Vagina (tissue), 2 donors: ENCODE results near the gene DOCK8. TPM values are rescaled to one million over a fixed set of nuclear protein-coding genes. Genes with fewer than 3 reads are reported as not detected.

Experiments used
- DNase-seq, 2 donors: peaks; one replicate each; pipeline ENCODE4 v3.0.0-alpha.2; 2017; ENCODE audit errors: extremely low spot score in 2 of 2
- H3K27ac ChIP-seq: fragments of 200-600 bp; sonication (generic); one replicate; pipeline ENCODE4 v1.5.1; 2019
- H3K27me3 ChIP-seq: fragments of 200-600 bp; sonication (generic); one replicate; pipeline ENCODE4 v1.5.1; 2019
- H3K36me3 ChIP-seq, 2 donors: fragments of 200-600 bp; sonication (generic); one replicate each; pipeline ENCODE4 v1.5.1; 2017 to 2019
- H3K4me1 ChIP-seq: fragments of 200-600 bp; sonication (generic); one replicate; pipeline ENCODE4 v1.5.1; 2019
- H3K4me3 ChIP-seq, 2 donors: fragments of 200-600 bp; sonication (generic); 1 replicate in 1 of 2; 2 replicates in 1 of 2; pipeline ENCODE4 v1.5.1; 2016 to 2019
- H3K9me3 ChIP-seq: fragments of 200-600 bp; sonication (generic); one replicate; pipeline ENCODE4 v1.5.1; 2019
- POLR2A ChIP-seq, 2 donors: fragments of 450-650 bp; IDR thresholded peaks; one replicate each; pipeline ENCODE4 v1.6.1; 2017; ENCODE audit warnings: antibody characterized with exemption in 2 of 2, mild to moderate bottlenecking in 2 of 2, moderate library complexity in 2 of 2
- POLR2AphosphoS5 ChIP-seq, 2 donors: sonication (generic); formaldehyde crosslinking; IDR thresholded peaks; one replicate each; pipeline ENCODE4 v1.9.0; 2017; ENCODE audit warnings: antibody characterized with exemption in 2 of 2, mild to moderate bottlenecking in 2 of 2, low read depth in 1 of 2; ENCODE audit not compliant: insufficient read depth in 1 of 2
- intact Hi-C: fragments of 100-400 bp; cut with DNase I; formaldehyde crosslinking; loops from one replicate; pipeline ENCODE4 v1.15.1; 2023
- total RNA-seq: library from RNA; depleted of rRNA; stranded (reverse); fragments of >200 nt; gene quantifications from one replicate; pipeline ENCODE4 v1.2.3, GENCODE V29; 2016
- TF ChIP-seq, protein P1 (sequence below), 3 experiments: fragments of 450-650 bp in 2 of 3; fragments of 200-600 bp in 1 of 3; sonication (generic) in 1 of 3; IDR thresholded peaks; one replicate each; pipeline ENCODE4 v1.5.1; 2017 to 2019; ENCODE audit warnings: antibody characterized with exemption in 3 of 3, mild to moderate bottlenecking in 2 of 3, moderate library complexity in 2 of 3

DOCK8 gene
- total RNA-seq, 1 donor from 2014 or later, result 18.4 TPM

DNA sequence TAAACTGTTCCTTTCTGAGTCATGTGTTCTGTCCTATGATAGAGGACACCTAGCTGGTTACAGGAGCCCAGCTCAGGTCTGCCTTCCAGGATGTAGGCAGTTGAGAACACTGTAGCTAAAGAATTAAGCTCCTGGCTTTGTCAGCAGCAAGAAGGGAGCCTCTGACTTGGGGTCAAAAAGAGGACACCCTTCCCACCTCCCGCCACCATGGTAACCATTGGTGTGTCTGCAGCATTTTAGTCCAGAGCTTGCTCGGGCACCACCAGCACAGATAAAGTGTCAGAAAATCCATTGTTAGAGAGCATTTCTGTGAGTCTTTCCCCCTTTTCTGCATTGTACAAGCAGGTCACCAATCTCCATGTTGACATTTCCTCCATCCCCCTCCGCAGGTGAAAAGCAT lies 181.7 kb downstream of the DOCK8 start:
- Histone ChIP-seq H3K9me3 (no peaks in the 10 kb centered on the region), H3K4me1 (no peaks in the 10 kb centered on the region), H3K27ac (no peak overlapping the region), H3K36me3 (peaks cover 0 to 14% of the 10 kb centered on the region in 2 donors), H3K27me3 (no peaks in the 10 kb centered on the region), H3K4me3 (no peak overlapping the region)
- TF ChIP-seq POLR2AphosphoS5 (IDR thresholded peaks at IDR 0.05; ENCODE audit: insufficient read depth in 1 of 2, low read depth in 1 of 2) (no peak), POLR2A (IDR thresholded peaks at IDR 0.05) (no peak)
- TF ChIP-seq, protein P1, sequence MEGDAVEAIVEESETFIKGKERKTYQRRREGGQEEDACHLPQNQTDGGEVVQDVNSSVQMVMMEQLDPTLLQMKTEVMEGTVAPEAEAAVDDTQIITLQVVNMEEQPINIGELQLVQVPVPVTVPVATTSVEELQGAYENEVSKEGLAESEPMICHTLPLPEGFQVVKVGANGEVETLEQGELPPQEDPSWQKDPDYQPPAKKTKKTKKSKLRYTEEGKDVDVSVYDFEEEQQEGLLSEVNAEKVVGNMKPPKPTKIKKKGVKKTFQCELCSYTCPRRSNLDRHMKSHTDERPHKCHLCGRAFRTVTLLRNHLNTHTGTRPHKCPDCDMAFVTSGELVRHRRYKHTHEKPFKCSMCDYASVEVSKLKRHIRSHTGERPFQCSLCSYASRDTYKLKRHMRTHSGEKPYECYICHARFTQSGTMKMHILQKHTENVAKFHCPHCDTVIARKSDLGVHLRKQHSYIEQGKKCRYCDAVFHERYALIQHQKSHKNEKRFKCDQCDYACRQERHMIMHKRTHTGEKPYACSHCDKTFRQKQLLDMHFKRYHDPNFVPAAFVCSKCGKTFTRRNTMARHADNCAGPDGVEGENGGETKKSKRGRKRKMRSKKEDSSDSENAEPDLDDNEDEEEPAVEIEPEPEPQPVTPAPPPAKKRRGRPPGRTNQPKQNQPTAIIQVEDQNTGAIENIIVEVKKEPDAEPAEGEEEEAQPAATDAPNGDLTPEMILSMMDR (IDR thresholded peaks at IDR 0.05), result no peak
- intact Hi-C loops, result no loop called here
- DNase-seq, result no peak

DNA sequence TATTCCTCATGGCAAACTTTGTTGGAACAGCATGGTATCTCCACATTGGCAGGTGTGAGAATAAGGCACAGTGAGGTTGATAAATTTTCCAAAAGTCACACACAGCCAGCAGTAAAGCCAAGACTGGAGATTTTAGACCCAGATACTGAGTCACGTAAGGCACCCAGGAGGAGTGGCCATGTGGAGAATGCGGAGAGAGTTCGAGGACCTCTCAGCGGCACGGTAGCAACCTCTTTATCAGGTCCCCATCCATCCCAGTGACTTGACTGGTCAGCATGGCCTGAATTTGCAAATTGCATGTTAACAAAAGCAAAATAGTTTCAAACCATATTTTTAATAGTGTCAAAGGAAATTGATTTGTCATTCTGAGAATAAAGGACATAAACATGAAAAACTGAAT lies 183.4 kb downstream of the DOCK8 start:
- TF ChIP-seq POLR2A (IDR thresholded peaks at IDR 0.05) (no peak), POLR2AphosphoS5 (IDR thresholded peaks at IDR 0.05; ENCODE audit: insufficient read depth in 1 of 2, low read depth in 1 of 2) (no peak)
- TF ChIP-seq, protein P1 (IDR thresholded peaks at IDR 0.05), result no peak
- peaks cover 0 to 20% of the 10 kb centered on the region in 2 donors for H3K36me3 ChIP-seq
- intact Hi-C loops, result no loop called here

DNA sequence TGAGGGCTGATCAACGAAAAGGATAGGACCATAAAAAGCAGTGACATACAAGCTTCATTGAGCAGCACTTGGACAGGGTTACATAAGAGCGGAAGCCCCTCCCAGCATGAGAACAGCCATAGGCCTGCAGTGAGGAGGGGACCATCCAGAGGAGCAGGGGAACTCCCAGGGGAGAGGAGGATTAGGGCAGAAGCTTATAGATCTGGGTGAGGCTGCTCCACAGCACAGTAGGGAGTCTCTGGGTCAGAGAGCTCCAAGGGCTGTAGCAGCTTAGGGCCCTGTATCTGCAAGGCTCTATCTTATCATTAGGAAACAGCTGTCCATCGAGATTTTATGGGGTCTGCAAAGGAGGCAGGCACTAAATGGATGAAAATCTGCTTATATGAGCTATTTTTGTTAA lies 186.6 kb downstream of the DOCK8 start:
- H3K27me3 ChIP-seq, result no peaks in the 10 kb centered on the region
- TF ChIP-seq POLR2AphosphoS5 (IDR thresholded peaks at IDR 0.05; ENCODE audit: insufficient read depth in 1 of 2, low read depth in 1 of 2) (no peak), POLR2A (IDR thresholded peaks at IDR 0.05) (no peak)
- TF ChIP-seq, protein P1 (IDR thresholded peaks at IDR 0.05), result no peak
- no peaks in the 10 kb centered on the region for H3K9me3 ChIP-seq
- no peak for DNase-seq
- no peaks in the 10 kb centered on the region for H3K4me1 ChIP-seq
- H3K4me3 ChIP-seq, result no peak overlapping the region
- H3K36me3 ChIP-seq, result peaks cover 0 to 26% of the 10 kb centered on the region in 2 donors
- intact Hi-C loops, result no loop called here
- no peak overlapping the region for H3K27ac ChIP-seq

More for the DNA sequence above, 183.4 kb downstream of the DOCK8 start:
- Histone ChIP-seq H3K4me1 (no peaks in the 10 kb centered on the region), H3K9me3 (no peaks in the 10 kb centered on the region), H3K27ac (no peak overlapping the region), H3K27me3 (no peaks in the 10 kb centered on the region), H3K4me3 (no peak overlapping the region)
- DNase-seq, result no peak

DNA sequence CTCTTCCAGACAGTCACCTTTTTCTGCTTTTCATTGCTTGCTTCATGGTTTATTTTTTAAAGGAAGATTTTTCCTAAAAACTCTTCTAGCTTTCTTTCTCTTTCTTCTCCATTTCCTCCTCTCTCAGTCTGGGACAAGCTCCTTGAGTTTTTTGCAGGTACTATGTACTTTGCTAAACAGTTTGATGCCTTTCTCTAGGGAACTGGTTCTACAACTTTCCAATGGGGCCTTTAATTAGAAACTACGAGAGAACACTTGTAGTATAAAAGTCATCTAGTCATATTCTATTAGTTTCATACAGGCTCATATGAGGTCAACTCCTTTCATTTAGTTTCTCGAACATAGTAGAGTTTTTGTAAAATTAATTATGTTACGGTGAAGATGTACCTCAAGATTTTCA lies 189.6 kb downstream of the DOCK8 start:
- H3K36me3 ChIP-seq, result peaks cover 0 to 23% of the 10 kb centered on the region in 2 donors
- no peak overlapping the region for H3K27ac ChIP-seq
- H3K4me1 ChIP-seq, result no peaks in the 10 kb centered on the region
- intact Hi-C loops, result no loop called here
- H3K4me3 ChIP-seq, result no peak overlapping the region
- H3K9me3 ChIP-seq, result no peaks in the 10 kb centered on the region
- H3K27me3 ChIP-seq, result no peaks in the 10 kb centered on the region
- DNase-seq, result no peak
- TF ChIP-seq POLR2A (IDR thresholded peaks at IDR 0.05), result no peak
- TF ChIP-seq, protein P1 (IDR thresholded peaks at IDR 0.05), result no peak
- no peak for TF ChIP-seq POLR2AphosphoS5 (IDR thresholded peaks at IDR 0.05; ENCODE audit: insufficient read depth in 1 of 2, low read depth in 1 of 2)

DNA sequence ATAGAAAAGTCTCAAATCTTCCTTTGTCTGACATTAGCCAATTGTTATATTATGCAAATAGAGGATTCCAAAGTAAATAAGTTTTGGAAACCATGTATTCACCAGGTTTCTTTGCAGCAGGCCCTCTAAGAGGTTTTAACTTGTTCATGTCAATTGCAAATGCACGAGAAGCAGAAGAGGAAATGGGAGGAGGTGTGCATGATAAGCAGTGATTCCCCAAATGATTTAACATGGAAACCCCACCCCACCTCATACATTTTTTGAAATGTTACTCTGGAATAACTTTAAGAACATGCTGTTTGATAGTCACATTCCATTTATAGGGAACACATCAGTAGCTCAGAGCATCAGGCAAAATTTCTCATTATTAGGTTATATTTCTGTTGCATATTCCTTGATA lies 190.7 kb downstream of the DOCK8 start:
- no peak for TF ChIP-seq POLR2A (IDR thresholded peaks at IDR 0.05)
- TF ChIP-seq, protein P1 (IDR thresholded peaks at IDR 0.05), result no peak
- TF ChIP-seq POLR2AphosphoS5 (IDR thresholded peaks at IDR 0.05; ENCODE audit: insufficient read depth in 1 of 2, low read depth in 1 of 2), result no peak
- no peak overlapping the region for H3K27ac ChIP-seq
- DNase-seq, result no peak
- intact Hi-C loops, result no loop called here
- no peaks in the 10 kb centered on the region for H3K9me3 ChIP-seq
- no peak overlapping the region for H3K4me3 ChIP-seq
- H3K4me1 ChIP-seq, result no peaks in the 10 kb centered on the region
- H3K27me3 ChIP-seq, result no peaks in the 10 kb centered on the region
- H3K36me3 ChIP-seq, result peaks cover 0 to 15% of the 10 kb centered on the region in 2 donors
